Upper lobe of left lung (tissue), 6 donors: ENCODE results near the gene MTF2. TPM values are rescaled to one million over a fixed set of nuclear protein-coding genes. Genes with fewer than 3 reads are reported as not detected.
A peak's percentile ranks its signal among the peaks of the same experiment; 100 is the strongest.
"Not testable (repeated sequence)": the region's sequence is repeated elsewhere in the genome, so short reads cannot be mapped to it uniquely, and the experiment has no call there.

ENCODE experiments used
- ATAC-seq, 2 donors: fragments of 200-7000 bp; cut with Tn5 transposase; one replicate each; pipeline ENCODE4 v1.9.1; 2022; ENCODE audit warnings: mild to moderate bottlenecking in 2 of 2, moderate library complexity in 2 of 2; ENCODE audit not compliant: low FRiP score in 2 of 2
- DNase-seq, 2 donors: peaks; one replicate each; pipeline ENCODE4 v3.0.0-alpha.2; 2019 to 2020
- H3K27ac ChIP-seq, 4 donors: fragments of 200-600 bp; sonication (generic); one replicate each; pipeline ENCODE4 v1.5.1; 2016 to 2019
- H3K27me3 ChIP-seq, 4 donors: fragments of 200-600 bp; sonication (generic); one replicate each; pipeline ENCODE4 v1.5.1; 2017 to 2019
- H3K36me3 ChIP-seq, 4 donors: fragments of 200-600 bp; sonication (generic); one replicate each; pipeline ENCODE4 v1.5.1; 2016 to 2019
- H3K4me1 ChIP-seq, 4 donors: fragments of 200-600 bp; sonication (generic); one replicate each; pipeline ENCODE4 v1.5.1; 2018 to 2019
- H3K4me3 ChIP-seq, 4 donors: fragments of 200-600 bp; sonication (generic); one replicate each; pipeline ENCODE4 v1.5.1; 2017 to 2019; ENCODE audit warnings: mild to moderate bottlenecking in 2 of 4, moderate library complexity in 1 of 4
- H3K9me3 ChIP-seq, 4 donors: fragments of 200-600 bp; sonication (generic); one replicate each; pipeline ENCODE4 v1.5.1; 2018 to 2019
- CTCF ChIP-seq, 6 experiments: fragments of 450-650 bp in 4 of 6; fragments of 200-600 bp in 2 of 6; sonication (generic) in 2 of 6; IDR thresholded peaks; one replicate each; pipeline ENCODE4 v1.5.1; 2016 to 2019; ENCODE audit warnings: antibody characterized with exemption in 6 of 6
- EP300 ChIP-seq, 4 donors: sonication (generic); formaldehyde crosslinking; IDR thresholded peaks; one replicate each; pipeline ENCODE4 v1.5.1; 2017; ENCODE audit warnings: antibody characterized with exemption in 4 of 4, control low read depth in 2 of 4
- POLR2A ChIP-seq, 4 donors: fragments of 450-650 bp; IDR thresholded peaks; one replicate each; pipeline ENCODE4 v1.5.1; 2016 to 2017; ENCODE audit warnings: antibody characterized with exemption in 4 of 4, mild to moderate bottlenecking in 2 of 4
- POLR2AphosphoS5 ChIP-seq, 2 donors: sonication (generic); formaldehyde crosslinking; IDR thresholded peaks; one replicate each; pipeline ENCODE4 v1.5.1; 2017; ENCODE audit warnings: antibody characterized with exemption in 2 of 2
- WGBS, 2 donors: methylation state at CpG; one replicate each; pipeline ENCODE4 v1.1.5; 2017 to 2018; 5-methylcytosine and 5-hydroxymethylcytosine counted together
- total RNA-seq, 6 donors: library from RNA; depleted of rRNA in 4 of 6; stranded (reverse); fragments of >200 nt in 4 of 6; gene quantifications; one replicate each; pipeline versions ENCODE4 v1.1.0 to v1.2.1, GENCODE V29; 2016 to 2021
- donor health status: DM: no; HTN: no; CAD: no; lungs with moderate emphysema.
- donor health status: DM: no; HTN: yes; CAD: no; lungs with severe emphysema.

The MTF2 gene
- total RNA-seq, 6 donors from 2014 or later: 15.4 to 29.4 (median 20.6) TPM

DNA sequence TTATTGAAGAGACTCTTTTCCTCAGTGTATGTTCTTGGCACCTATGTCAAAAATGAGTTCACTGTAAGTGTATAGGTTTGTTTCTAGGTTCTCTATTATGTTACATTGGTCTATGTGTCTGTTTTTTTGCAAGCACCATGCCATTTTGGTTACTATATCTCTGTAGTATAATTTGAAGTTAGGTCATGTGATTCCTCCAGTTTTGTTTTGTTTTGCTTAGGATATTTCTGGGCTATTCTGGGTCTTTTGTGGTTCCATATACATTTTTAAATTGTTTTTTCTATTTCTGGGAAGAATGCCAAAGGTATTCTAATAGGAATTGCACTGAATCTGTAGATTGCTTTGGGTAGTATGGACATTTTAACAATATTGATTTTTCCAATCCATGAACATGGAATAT lies 87.9 kb downstream of the MTF2 start:
- Histone ChIP-seq H3K4me3 (no peak overlapping the region), H3K4me1 (peaks cover 4 to 8% (median 5%) of the 10 kb centered on the region in 4 donors), H3K27ac (no peak overlapping the region), H3K36me3 (peaks cover 0 to 5% (median 0%) of the 10 kb centered on the region in 4 donors), H3K9me3 (peaks cover 0 to 5% (median 2%) of the 10 kb centered on the region in 4 donors), H3K27me3 (no peaks in the 10 kb centered on the region)
- DNase-seq: no peak
- ATAC-seq: no peak
- no peak for TF ChIP-seq CTCF (IDR thresholded peaks at IDR 0.05)
- no peak for TF ChIP-seq POLR2A (IDR thresholded peaks at IDR 0.05)
- no peak for TF ChIP-seq EP300 (IDR thresholded peaks at IDR 0.05)
- TF ChIP-seq POLR2AphosphoS5 (IDR thresholded peaks at IDR 0.05): no peak

DNA sequence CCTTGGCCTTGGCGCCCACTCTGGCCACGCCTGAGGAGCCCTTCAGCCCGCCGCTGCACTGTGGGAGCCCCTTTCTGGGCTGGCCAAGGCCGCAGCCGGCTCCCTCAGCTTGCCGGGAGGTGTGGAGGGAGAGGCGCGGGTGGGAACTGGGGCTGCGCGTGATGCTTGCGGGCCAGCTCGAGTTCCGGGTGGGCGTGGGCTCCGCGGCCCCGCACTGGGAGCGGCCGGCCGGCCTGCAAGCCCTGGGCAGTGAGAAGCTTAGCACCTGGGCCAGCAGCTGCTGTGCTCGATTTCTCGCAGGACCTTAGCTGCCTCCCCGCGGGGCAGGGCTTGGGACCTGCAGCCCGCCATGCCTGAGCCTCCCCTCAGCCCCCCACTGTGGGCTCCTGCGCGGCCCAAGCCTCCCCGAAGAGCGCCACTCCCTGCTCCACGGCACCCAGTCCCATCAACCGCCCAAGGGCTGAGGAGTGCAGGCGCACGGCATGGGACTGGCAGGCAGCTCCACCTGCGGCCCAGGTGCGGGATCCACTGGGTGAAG lies 91.1 kb downstream of the MTF2 start:
- not testable (repeated sequence) for H3K9me3 ChIP-seq, H3K36me3 ChIP-seq, H3K27me3 ChIP-seq, H3K27ac ChIP-seq, ATAC-seq, H3K4me3 ChIP-seq
- 93 to 95% methylated on average over 7 to 24 of the region's 36 CpGs for WGBS, 2 donors
- peak in 1 of 2 donors; percentile 76 for DNase-seq
- peaks cover 8 to 20% (median 14%) of the 10 kb centered on the region in 4 donors for H3K4me1 ChIP-seq

- peaks cover 0 to 13% (median 2%) of the 10 kb centered on the region in 4 donors for H3K36me3 ChIP-seq
- no peak for ATAC-seq
- 36 to 41% methylated on average over 1 of the region's 1 CpG for WGBS, 2 donors
Observed at GRCh38 chr1:93171549-93172034, 92.5 kb downstream of the MTF2 start.

DNA sequence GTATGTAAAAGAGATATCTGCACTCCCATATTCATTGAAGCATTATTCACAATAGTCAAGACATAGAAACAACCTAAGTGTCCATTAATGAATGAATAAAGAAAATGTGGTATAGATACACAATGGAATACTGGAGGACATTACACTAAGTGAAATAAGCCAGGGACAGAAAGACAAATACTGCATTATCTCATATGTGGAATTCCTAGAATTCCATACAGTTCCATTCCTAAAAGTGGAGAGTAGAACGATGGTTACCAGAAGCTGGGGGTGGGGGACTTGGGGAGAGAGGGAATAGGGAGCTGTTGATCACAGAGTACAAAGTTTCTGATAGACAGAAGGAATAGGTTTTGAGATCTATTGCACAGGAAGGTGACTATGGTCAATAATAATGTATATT lies 93.7 kb downstream of the MTF2 start:
- 26 to 37% methylated on average over 1 of the region's 1 CpG for WGBS, 2 donors
- DNase-seq (no peak), ATAC-seq (no peak)
- H3K9me3 ChIP-seq: peaks cover 0 to 5% (median 2%) of the 10 kb centered on the region in 4 donors
- peaks cover 8 to 36% (median 21%) of the 10 kb centered on the region in 4 donors for H3K4me1 ChIP-seq
- TF ChIP-seq POLR2A (IDR thresholded peaks at IDR 0.05) (no peak), POLR2AphosphoS5 (IDR thresholded peaks at IDR 0.05) (no peak), CTCF (IDR thresholded peaks at IDR 0.05) (no peak), EP300 (IDR thresholded peaks at IDR 0.05) (no peak)
- no peaks in the 10 kb centered on the region for H3K27me3 ChIP-seq
- peaks cover 0 to 13% (median 2%) of the 10 kb centered on the region in 4 donors for H3K36me3 ChIP-seq
- no peak overlapping the region for H3K4me3 ChIP-seq
- H3K27ac ChIP-seq: no peak overlapping the region

More at GRCh38 chr1:93171549-93172034, 92.5 kb downstream of the MTF2 start:
- Histone ChIP-seq H3K4me3 (peak overlapping the region in 1 of 4 donors; percentile 4), H3K9me3 (peaks cover 0 to 5% (median 2%) of the 10 kb centered on the region in 4 donors), H3K4me1 (peaks cover 8 to 26% (median 18%) of the 10 kb centered on the region in 4 donors), H3K27ac (no peak overlapping the region), H3K27me3 (no peaks in the 10 kb centered on the region)
- DNase-seq: no peak
- TF ChIP-seq POLR2A (IDR thresholded peaks at IDR 0.05) (no peak), EP300 (IDR thresholded peaks at IDR 0.05) (no peak), CTCF (IDR thresholded peaks at IDR 0.05) (no peak), POLR2AphosphoS5 (IDR thresholded peaks at IDR 0.05) (no peak)

- ATAC-seq, H3K9me3 ChIP-seq, H3K27ac ChIP-seq, H3K4me3 ChIP-seq, H3K27me3 ChIP-seq, DNase-seq: not testable (repeated sequence)
- 97 to 98% methylated on average over 3 of the region's 3 CpGs for WGBS, 2 donors
- Histone ChIP-seq H3K4me1 (peaks cover 18 to 47% (median 28%) of the 10 kb centered on the region in 4 donors), H3K36me3 (peaks cover 0 to 13% (median 2%) of the 10 kb centered on the region in 4 donors)
Observed at GRCh38 chr1:93174638-93175037, 95.6 kb downstream of the MTF2 start.

- Histone ChIP-seq H3K27ac (peak overlapping the region in 1 of 4 donors; percentile 17), H3K4me3 (peak overlapping the region; percentile 2 to 87 (median 74)), H3K4me1 (peaks cover 14 to 33% (median 20%) of the 10 kb centered on the region in 4 donors), H3K9me3 (no peaks in the 10 kb centered on the region), H3K27me3 (no peaks in the 10 kb centered on the region), H3K36me3 (peaks cover 0 to 13% (median 0%) of the 10 kb centered on the region in 4 donors)
- ATAC-seq: no peak
- TF ChIP-seq CTCF (IDR thresholded peaks at IDR 0.05) (no peak), EP300 (IDR thresholded peaks at IDR 0.05) (no peak), POLR2A (IDR thresholded peaks at IDR 0.05) (no peak), POLR2AphosphoS5 (IDR thresholded peaks at IDR 0.05) (no peak)
- WGBS, 2 donors: 41 to 42% methylated on average over 4 of the region's 4 CpGs
- no peak for DNase-seq
Observed at GRCh38 chr1:93177991-93178390, 98.9 kb downstream of the MTF2 start.
